IMR-90 (cell line): ENCODE results near the gene AATF.

Experiments used
- BHLHE40 ChIP-seq: fragments of 150-350 bp; IDR thresholded peaks from 2 replicates; pipeline ENCODE4 v1.6.1; 2016; ENCODE audit warnings: mild to moderate bottlenecking, low read depth, low read length
- CHD1 ChIP-seq: IDR thresholded peaks from 2 replicates; pipeline ENCODE4 v1.6.1; 2012; ENCODE audit warnings: low read depth, low read length, improper control_type of control experiment
- CTCF ChIP-seq: conservative IDR thresholded peaks from 2 replicates; pipeline ENCODE4 v1.5.1; 2012; ENCODE audit warnings: mild to moderate bottlenecking, low read depth, low read length, improper control_type of control experiment
- FOS ChIP-seq: fragments of 150-350 bp; IDR thresholded peaks from 2 replicates; pipeline ENCODE4 v1.6.1; 2016; ENCODE audit warnings: low read depth, low read length
- MAFK ChIP-seq: IDR thresholded peaks from 2 replicates; pipeline ENCODE4 v1.6.1; 2012; ENCODE audit warnings: low read depth, low read length, improper control_type of control experiment
- MAZ ChIP-seq: IDR thresholded peaks from 2 replicates; pipeline ENCODE4 v1.6.1; 2012; ENCODE audit warnings: low read depth, mild to moderate bottlenecking, low read length, improper control_type of control experiment, moderate library complexity, borderline replicate concordance
- MXI1 ChIP-seq: IDR thresholded peaks from 2 replicates; pipeline ENCODE4 v1.6.1; 2012; ENCODE audit warnings: low read depth, mild to moderate bottlenecking, low read length, moderate library complexity, borderline replicate concordance
- POLR2A ChIP-seq: IDR thresholded peaks from 2 replicates; pipeline ENCODE4 v1.6.1; 2012; ENCODE audit warnings: mild to moderate bottlenecking, low read depth, low read length
- RCOR1 ChIP-seq: IDR thresholded peaks from 2 replicates; pipeline ENCODE4 v1.6.1; 2012; ENCODE audit warnings: mild to moderate bottlenecking, low read length, improper control_type of control experiment; ENCODE audit not compliant: insufficient replicate concordance
- SMC3 ChIP-seq: fragments of 150-350 bp; IDR thresholded peaks from 2 replicates; pipeline ENCODE4 v1.6.1; 2016; ENCODE audit warnings: low read depth, mild to moderate bottlenecking, antibody characterized with exemption, low read length, moderate library complexity
- USF2 ChIP-seq: fragments of 150-350 bp; IDR thresholded peaks from 2 replicates; pipeline ENCODE4 v1.6.1; 2017; ENCODE audit warnings: mild to moderate bottlenecking, antibody characterized with exemption, low read length, low read depth

DNA sequence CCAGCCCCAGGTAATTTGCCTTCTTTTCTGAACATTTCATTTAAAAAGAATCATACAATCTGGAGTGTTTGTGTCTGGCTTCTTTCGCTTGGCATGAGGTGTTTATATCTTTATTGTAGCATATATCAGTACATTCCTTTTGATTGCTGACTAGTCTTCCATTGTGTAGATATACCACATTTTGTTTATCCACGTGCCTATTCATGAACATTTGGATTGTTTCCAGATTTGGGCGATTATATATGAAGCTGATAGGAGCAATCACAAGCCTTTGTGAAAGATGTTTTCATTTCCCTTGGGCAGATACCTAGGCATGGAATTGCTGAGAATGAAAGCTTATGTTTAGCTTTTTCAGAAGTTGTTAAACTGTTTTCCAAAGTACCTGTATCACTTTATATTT, 120.3 kb downstream of the AATF start:
- no peak for TF ChIP-seq CTCF
- TF ChIP-seq POLR2A, result no peak
- TF ChIP-seq CHD1, result no peak
- TF ChIP-seq FOS, result no peak
- no peak for TF ChIP-seq SMC3
- no peak for TF ChIP-seq USF2
- TF ChIP-seq MAZ, result no peak
- TF ChIP-seq RCOR1, result no peak
- TF ChIP-seq BHLHE40, result no peak
- no peak for TF ChIP-seq MAFK
- TF ChIP-seq MXI1, result no peak
